Osteocyte (in vitro differentiated cells): ENCODE data around the gene ATXN10. TPM values are rescaled to one million over a fixed set of nuclear protein-coding genes. Genes with fewer than 3 reads are reported as not detected.
A peak's percentile ranks its signal among the peaks of the same experiment; 100 is the strongest.

Experiments used
- DNase-seq: peaks from one replicate; pipeline ENCODE4 v3.0.0; 2021; ENCODE audit warnings: mixed read lengths; ENCODE audit not compliant: unreplicated experiment; ENCODE audit errors: extremely low spot score
- H3K27ac Mint-ChIP-seq: one replicate; pipeline ENCODE4 v1.8.0; 2021; ENCODE audit warnings: mild to moderate bottlenecking, mixed read lengths; ENCODE audit not compliant: unreplicated experiment
- H3K27me3 Mint-ChIP-seq: one replicate; pipeline ENCODE4 v1.8.0; 2021; ENCODE audit warnings: mixed read lengths; ENCODE audit not compliant: unreplicated experiment
- H3K36me3 Mint-ChIP-seq: one replicate; pipeline ENCODE4 v1.8.0; 2021; ENCODE audit warnings: mixed read lengths; ENCODE audit not compliant: unreplicated experiment
- H3K4me1 Mint-ChIP-seq: one replicate; pipeline ENCODE4 v1.8.0; 2021; ENCODE audit warnings: mixed read lengths; ENCODE audit not compliant: unreplicated experiment
- H3K4me3 Mint-ChIP-seq: one replicate; pipeline ENCODE4 v1.8.0; 2021; ENCODE audit warnings: mild to moderate bottlenecking, moderate library complexity, mixed read lengths; ENCODE audit not compliant: unreplicated experiment
- H3K9me3 Mint-ChIP-seq: one replicate; pipeline ENCODE4 v1.8.0; 2021; ENCODE audit warnings: mixed read lengths; ENCODE audit not compliant: unreplicated experiment
- CTCF ChIP-seq: fragments of 200-600 bp; sonication (generic); IDR thresholded peaks from 2 replicates; pipeline ENCODE4 v1.5.0; 2021; ENCODE audit warnings: antibody characterized with exemption, mild to moderate bottlenecking, moderate library complexity
- total RNA-seq: library from RNA; stranded (reverse); gene quantifications from 2 replicates; pipeline ENCODE4 v1.2.1, GENCODE V29; 2021

Gene ATXN10
- total RNA-seq, 1 donor from 2014 or later = 164 TPM

DNA sequence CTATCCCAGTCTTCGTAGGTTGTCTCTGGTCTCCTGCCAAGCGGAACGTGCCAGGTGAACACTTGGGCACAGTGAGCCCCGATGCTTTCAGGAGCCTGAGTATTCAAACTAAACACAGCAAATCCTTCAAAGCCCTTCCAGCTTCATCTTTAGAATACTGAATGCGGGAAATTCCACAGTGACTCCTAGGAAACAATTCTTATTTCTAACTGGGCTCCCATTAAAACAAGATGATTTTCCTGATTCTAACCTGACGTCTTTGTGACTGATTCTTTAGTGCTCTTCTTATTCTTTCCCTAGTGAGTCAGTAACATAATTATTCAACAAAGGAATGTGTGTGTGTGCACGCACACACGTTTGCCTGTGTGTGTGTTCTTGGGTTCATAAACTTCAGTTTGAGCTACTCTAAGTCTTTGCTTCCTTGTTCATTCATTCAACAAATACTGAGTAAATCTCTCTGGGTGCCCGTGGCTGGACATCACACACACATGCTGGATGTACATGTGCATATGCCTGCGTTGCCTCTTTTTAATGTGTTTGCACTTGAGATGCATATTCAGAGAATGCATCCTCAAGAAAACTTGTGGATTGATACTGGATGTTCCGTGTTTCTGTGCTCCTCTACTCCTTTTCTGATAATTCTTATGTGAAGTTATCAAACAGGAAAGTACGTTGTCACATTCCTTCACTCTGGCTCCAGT is 170.8 kb downstream of the ATXN10 start:
- Mint-ChIP-seq H3K36me3 (peaks cover 14% of the 10 kb centered on the region), H3K4me1 (peaks cover 39% of the 10 kb centered on the region), H3K9me3 (no peaks in the 10 kb centered on the region), H3K27me3 (no peaks in the 10 kb centered on the region), H3K4me3 (no peak overlapping the region), H3K27ac (peak overlapping the region; percentile 38)
- DNase-seq = no peak
- no peak for TF ChIP-seq CTCF

DNA sequence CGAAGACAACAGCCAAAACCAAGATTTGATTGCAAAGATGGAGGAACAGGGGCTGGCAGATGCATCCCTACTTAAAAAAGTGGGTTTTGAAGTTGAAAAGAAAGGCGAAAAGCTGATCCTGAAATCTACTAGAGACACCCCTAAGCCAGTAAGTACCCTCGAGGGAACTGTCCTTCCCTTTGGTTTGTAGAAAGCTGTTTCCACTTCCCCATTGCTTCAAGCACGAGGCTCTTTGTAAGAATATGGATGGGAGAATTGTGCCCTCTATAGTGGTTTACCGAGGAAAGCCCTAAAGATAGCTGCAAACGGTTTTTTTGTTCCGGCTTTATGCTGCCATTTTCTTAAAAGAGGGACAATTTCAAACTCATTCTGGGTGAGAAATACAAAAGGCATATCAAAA is 171.4 kb downstream of the ATXN10 start:
- Mint-ChIP-seq H3K36me3 (peaks cover 18% of the 10 kb centered on the region), H3K27ac (peak overlapping the region; percentile 17), H3K4me3 (peak overlapping the region; percentile 68), H3K9me3 (no peaks in the 10 kb centered on the region), H3K27me3 (no peaks in the 10 kb centered on the region), H3K4me1 (peaks cover 39% of the 10 kb centered on the region)
- no peak for DNase-seq
- TF ChIP-seq CTCF = no peak

GRCh38 chr22:45843986-45844385 is 172.4 kb downstream of the ATXN10 start:
- peak overlapping the region; percentile 77 for H3K27ac Mint-ChIP-seq
- H3K4me1 Mint-ChIP-seq = peaks cover 39% of the 10 kb centered on the region
- no peaks in the 10 kb centered on the region for H3K9me3 Mint-ChIP-seq
- H3K4me3 Mint-ChIP-seq = peak overlapping the region; percentile 68
- DNase-seq = no peak
- no peak for TF ChIP-seq CTCF
- H3K27me3 Mint-ChIP-seq = no peaks in the 10 kb centered on the region
- peaks cover 28% of the 10 kb centered on the region for H3K36me3 Mint-ChIP-seq

DNA sequence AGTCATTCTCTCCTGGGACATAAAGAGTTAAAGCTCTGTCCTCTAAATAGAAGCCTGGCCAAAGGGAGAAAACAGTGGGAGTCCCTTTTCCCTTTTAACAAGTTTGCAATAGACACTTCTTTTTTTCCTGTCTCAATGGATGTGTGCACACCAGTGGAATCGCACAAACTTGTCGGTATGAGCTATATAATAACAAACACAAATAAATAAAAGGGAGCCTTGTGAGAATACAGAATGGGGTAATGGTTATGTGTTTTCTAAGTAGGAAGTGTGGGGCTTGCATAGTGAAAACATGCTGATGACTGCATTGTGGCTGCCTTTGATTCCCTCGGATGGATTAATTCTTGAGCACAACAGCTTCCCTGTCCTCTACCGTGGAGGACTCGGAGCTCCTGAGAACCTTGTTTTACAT is 173.4 kb downstream of the ATXN10 start:
- Mint-ChIP-seq H3K27me3 (no peaks in the 10 kb centered on the region), H3K4me3 (no peak overlapping the region), H3K4me1 (peaks cover 39% of the 10 kb centered on the region), H3K27ac (peak overlapping the region; percentile 46), H3K36me3 (peaks cover 36% of the 10 kb centered on the region), H3K9me3 (no peaks in the 10 kb centered on the region)
- TF ChIP-seq CTCF = no peak
- DNase-seq = no peak

DNA sequence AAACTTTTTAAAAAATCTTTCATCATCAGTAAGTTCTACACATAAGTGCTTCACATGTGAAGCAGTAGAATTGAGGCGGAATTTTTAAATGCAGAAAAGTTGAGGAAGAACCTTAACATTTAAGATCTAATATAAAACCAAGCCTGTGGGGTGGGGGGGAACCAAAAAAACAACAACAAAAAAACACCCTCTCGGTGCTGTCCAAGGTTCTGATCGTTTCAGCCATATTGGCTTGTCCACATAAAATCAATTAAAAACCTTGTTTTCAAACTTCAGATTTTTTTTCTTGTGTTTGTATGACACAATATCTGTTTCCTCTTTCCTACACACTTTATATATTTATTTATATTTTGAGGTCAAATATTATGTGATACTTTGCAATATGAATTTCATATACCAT is 175.3 kb downstream of the ATXN10 start:
- peaks cover 13% of the 10 kb centered on the region for H3K9me3 Mint-ChIP-seq
- H3K4me3 Mint-ChIP-seq = no peak overlapping the region
- no peak for DNase-seq
- no peak for TF ChIP-seq CTCF
- H3K27me3 Mint-ChIP-seq = no peaks in the 10 kb centered on the region
- peaks cover 35% of the 10 kb centered on the region for H3K4me1 Mint-ChIP-seq
- peaks cover 53% of the 10 kb centered on the region for H3K36me3 Mint-ChIP-seq
- no peak overlapping the region for H3K27ac Mint-ChIP-seq
